Prostate gland (tissue), 2 donors: ENCODE results near the gene LMAN2L. TPM values are rescaled to one million over a fixed set of nuclear protein-coding genes. Genes with fewer than 3 reads are reported as not detected.

Experiments used
- DNase-seq: peaks from one replicate; pipeline ENCODE4 v3.0.0-alpha.2; 2019; ENCODE audit warnings: low spot score
- H3K27ac ChIP-seq, 2 donors: fragments of 200-600 bp; sonication (generic); 2 replicates each; pipeline ENCODE4 v1.5.1; 2017 to 2019
- H3K27me3 ChIP-seq: fragments of 200-600 bp; sonication (generic); replicated peaks from 2 replicates; pipeline ENCODE4 v1.5.1; 2019; ENCODE audit not compliant: insufficient read depth
- H3K36me3 ChIP-seq, 2 donors: fragments of 200-600 bp; sonication (generic); 1 replicate in 1 of 2; 2 replicates in 1 of 2; pipeline versions ENCODE4 v1.5.1 to v1.8.1; 2017 to 2019
- H3K4me1 ChIP-seq: fragments of 200-600 bp; sonication (generic); replicated peaks from 2 replicates; pipeline ENCODE4 v1.5.1; 2019
- H3K4me3 ChIP-seq, 2 donors: fragments of 200-600 bp; sonication (generic); 2 replicates each; pipeline ENCODE4 v1.5.1; 2017 to 2019
- H3K9me3 ChIP-seq: fragments of 200-600 bp; sonication (generic); 2 replicates; pipeline ENCODE4 v1.5.1; 2017
- POLR2A ChIP-seq: fragments of 450-650 bp; IDR thresholded peaks from one replicate; pipeline ENCODE4 v1.6.1; 2016; ENCODE audit warnings: antibody characterized with exemption, mild to moderate bottlenecking
- POLR2AphosphoS5 ChIP-seq: sonication (generic); formaldehyde crosslinking; IDR thresholded peaks from one replicate; pipeline ENCODE4 v1.6.1; 2017; ENCODE audit warnings: antibody characterized with exemption
- WGBS: methylation state at CpG from one replicate; pipeline ENCODE4 v1.1.5; 2018; 5-methylcytosine and 5-hydroxymethylcytosine counted together
- intact Hi-C: fragments of 100-400 bp; cut with DNase I; formaldehyde crosslinking; loops from one replicate; pipeline ENCODE4 v1.14.2; 2022
- total RNA-seq, 2 donors: library from RNA; depleted of rRNA; stranded (reverse); fragments of >200 nt; gene quantifications; one replicate each; pipeline ENCODE4 v1.1.0, GENCODE V29; 2016
- TF ChIP-seq, protein P1 (sequence below), 4 experiments: fragments of 200-600 bp in 2 of 4; fragments of 450-650 bp in 2 of 4; sonication (generic) in 2 of 4; IDR thresholded peaks; 1 replicate in 3 of 4; 2 replicates in 1 of 4; pipeline ENCODE4 v1.5.1; 2016 to 2019; ENCODE audit warnings: antibody characterized with exemption in 4 of 4, mild to moderate bottlenecking in 2 of 4, moderate library complexity in 2 of 4

Gene LMAN2L
- total RNA-seq, 2 donors from 2014 or later: 26.1 to 26.8 TPM

DNA sequence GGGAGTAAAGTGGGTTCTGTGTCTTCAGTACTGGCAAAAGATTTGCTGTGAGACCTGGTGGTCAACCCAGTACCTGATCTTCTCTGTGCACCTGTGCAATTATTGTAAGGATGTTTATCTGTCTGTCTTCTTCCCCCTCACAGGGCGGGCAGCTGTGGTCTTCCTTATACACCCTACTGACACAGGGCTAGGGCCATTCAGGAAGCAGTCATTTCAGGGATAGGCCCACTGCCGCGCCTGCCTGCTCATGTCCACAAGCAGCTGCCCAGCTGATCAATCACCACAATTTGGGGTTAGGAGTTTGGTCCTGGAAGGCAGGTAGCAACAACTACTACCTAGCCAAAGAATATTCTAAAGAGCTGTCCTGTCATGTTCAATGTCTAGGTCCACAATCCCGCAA is 19.7 kb upstream of the LMAN2L start:
- Histone ChIP-seq H3K27ac (no peak overlapping the region), H3K36me3 (no peaks in the 10 kb centered on the region), H3K27me3 (no peaks in the 10 kb centered on the region), H3K4me1 (peaks cover 6% of the 10 kb centered on the region), H3K9me3 (no peaks in the 10 kb centered on the region), H3K4me3 (no peak overlapping the region)
- intact Hi-C loops: loop anchor here (1.0 kb wide), 1 partner anchor 17 kb away; no protein-coding TSS in a partner anchor
- 95% methylated on average over 4 of the region's 4 CpGs for WGBS
- TF ChIP-seq POLR2AphosphoS5 (no peak), POLR2A (no peak)
- TF ChIP-seq, protein P1, sequence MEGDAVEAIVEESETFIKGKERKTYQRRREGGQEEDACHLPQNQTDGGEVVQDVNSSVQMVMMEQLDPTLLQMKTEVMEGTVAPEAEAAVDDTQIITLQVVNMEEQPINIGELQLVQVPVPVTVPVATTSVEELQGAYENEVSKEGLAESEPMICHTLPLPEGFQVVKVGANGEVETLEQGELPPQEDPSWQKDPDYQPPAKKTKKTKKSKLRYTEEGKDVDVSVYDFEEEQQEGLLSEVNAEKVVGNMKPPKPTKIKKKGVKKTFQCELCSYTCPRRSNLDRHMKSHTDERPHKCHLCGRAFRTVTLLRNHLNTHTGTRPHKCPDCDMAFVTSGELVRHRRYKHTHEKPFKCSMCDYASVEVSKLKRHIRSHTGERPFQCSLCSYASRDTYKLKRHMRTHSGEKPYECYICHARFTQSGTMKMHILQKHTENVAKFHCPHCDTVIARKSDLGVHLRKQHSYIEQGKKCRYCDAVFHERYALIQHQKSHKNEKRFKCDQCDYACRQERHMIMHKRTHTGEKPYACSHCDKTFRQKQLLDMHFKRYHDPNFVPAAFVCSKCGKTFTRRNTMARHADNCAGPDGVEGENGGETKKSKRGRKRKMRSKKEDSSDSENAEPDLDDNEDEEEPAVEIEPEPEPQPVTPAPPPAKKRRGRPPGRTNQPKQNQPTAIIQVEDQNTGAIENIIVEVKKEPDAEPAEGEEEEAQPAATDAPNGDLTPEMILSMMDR (IDR thresholded peaks at IDR 0.05): no peak
- no peak for DNase-seq

DNA sequence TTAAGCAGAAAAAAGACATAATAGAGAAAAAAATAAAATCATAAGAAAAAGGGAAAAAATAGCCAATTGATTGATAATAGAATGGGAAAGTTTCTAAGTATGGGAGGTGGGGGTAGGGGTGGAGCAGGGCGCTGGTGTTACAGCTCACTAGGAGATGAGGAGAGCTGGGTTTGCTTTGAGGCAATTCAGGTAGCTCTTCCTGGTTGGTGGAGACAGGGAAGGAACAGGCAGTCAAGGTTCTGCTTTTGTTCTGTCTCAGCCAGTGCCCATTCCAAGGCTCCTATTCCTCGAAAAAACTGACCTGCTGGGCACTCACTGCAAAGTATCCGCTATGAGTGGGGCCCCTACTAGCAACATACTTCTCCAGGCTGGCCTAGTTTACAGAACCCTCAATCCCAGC is 19.1 kb upstream of the LMAN2L start:
- Histone ChIP-seq H3K4me1 (peaks cover 6% of the 10 kb centered on the region), H3K4me3 (no peak overlapping the region), H3K36me3 (no peaks in the 10 kb centered on the region), H3K27me3 (no peaks in the 10 kb centered on the region), H3K27ac (no peak overlapping the region), H3K9me3 (no peaks in the 10 kb centered on the region)
- intact Hi-C loops: loop anchor here (1.0 kb wide), 1 partner anchor 17 kb away; no protein-coding TSS in a partner anchor
- WGBS: 90% methylated on average over 3 of the region's 3 CpGs
- no peak for DNase-seq
- TF ChIP-seq, protein P1 (IDR thresholded peaks at IDR 0.05): no peak
- TF ChIP-seq POLR2A (no peak), POLR2AphosphoS5 (no peak)

GRCh38 chr2:96757477-96757860 is 17.6 kb upstream of the LMAN2L start:
- Histone ChIP-seq H3K4me1 (no peaks in the 10 kb centered on the region), H3K27ac (no peak overlapping the region), H3K27me3 (no peaks in the 10 kb centered on the region), H3K4me3 (no peak overlapping the region), H3K36me3 (no peaks in the 10 kb centered on the region), H3K9me3 (no peaks in the 10 kb centered on the region)
- TF ChIP-seq POLR2AphosphoS5 (no peak), POLR2A (no peak)
- TF ChIP-seq, protein P1 (IDR thresholded peaks at IDR 0.05): no peak
- intact Hi-C loops: no loop called here
- WGBS: 80% methylated on average over 6 of the region's 6 CpGs
- DNase-seq: no peak

GRCh38 chr2:96756788-96757476 is 17.1 kb upstream of the LMAN2L start:
- H3K36me3 ChIP-seq: no peaks in the 10 kb centered on the region
- no peak overlapping the region for H3K27ac ChIP-seq
- TF ChIP-seq POLR2AphosphoS5: no peak
- TF ChIP-seq POLR2A: no peak
- TF ChIP-seq, protein P1 (IDR thresholded peaks at IDR 0.05): no peak
- WGBS: 86% methylated on average over 5 of the region's 5 CpGs
- no peak for DNase-seq
- H3K9me3 ChIP-seq: no peaks in the 10 kb centered on the region
- no peaks in the 10 kb centered on the region for H3K27me3 ChIP-seq
- no peaks in the 10 kb centered on the region for H3K4me1 ChIP-seq
- intact Hi-C loops: no loop called here
- H3K4me3 ChIP-seq: no peak overlapping the region

- Histone ChIP-seq H3K4me3 (no peak overlapping the region), H3K27me3 (no peaks in the 10 kb centered on the region), H3K36me3 (no peaks in the 10 kb centered on the region), H3K9me3 (no peaks in the 10 kb centered on the region), H3K27ac (no peak overlapping the region), H3K4me1 (no peaks in the 10 kb centered on the region)
- intact Hi-C loops: no loop called here
- TF ChIP-seq POLR2A: no peak
- no peak for DNase-seq
These were observed 14.5 kb upstream of the LMAN2L start for GRCh38 chr2:96754317-96754716.
